Muscle of leg (tissue), 11 donors: ENCODE measurements around the gene CYP3A5. TPM values are rescaled to one million over a fixed set of nuclear protein-coding genes. Genes with fewer than 3 reads are reported as not detected.

Experiments used
- DNase-seq: peaks from one replicate; pipeline ENCODE4 v3.0.0; 2013
- H3K27ac ChIP-seq: one replicate; pipeline ENCODE4 v1.5.1; 2013; ENCODE audit warnings: mild to moderate bottlenecking, low read length, control low read depth
- H3K27me3 ChIP-seq: one replicate; pipeline ENCODE4 v1.6.1; 2013; ENCODE audit warnings: low read length; ENCODE audit not compliant: control insufficient read depth, insufficient read depth
- H3K36me3 ChIP-seq: one replicate; pipeline ENCODE4 v1.6.1; 2013; ENCODE audit warnings: low read length; ENCODE audit not compliant: control insufficient read depth, insufficient read depth
- H3K4me1 ChIP-seq: one replicate; pipeline ENCODE4 v1.6.1; 2013; ENCODE audit warnings: low read length; ENCODE audit not compliant: control insufficient read depth, insufficient read depth
- H3K4me3 ChIP-seq: one replicate; pipeline ENCODE4 v1.5.1; 2013; ENCODE audit warnings: low read length, control low read depth
- H3K9me3 ChIP-seq: replicated peaks from 2 replicates; pipeline ENCODE4 v1.6.1; 2013; ENCODE audit warnings: low read depth, low read length; ENCODE audit not compliant: control insufficient read depth
- WGBS: methylation state at CpG from one replicate; pipeline ENCODE4 v1.1.5; 2013; ENCODE audit warnings: missing lambda C conversion rate; ENCODE audit not compliant: insufficient coverage; 5-methylcytosine and 5-hydroxymethylcytosine counted together
- polyA plus RNA-seq, 8 donors: library from polyadenylated mRNA; unstranded; fragments of 120-200 nt; gene quantifications; one replicate each; pipeline versions ENCODE4 v1.2.1 to v1.2.3, GENCODE V29; 2013; ENCODE audit warnings: inconsistent platforms in 1 of 8, low replicate concordance in 1 of 8; ENCODE audit not compliant: insufficient read length in 8 of 8, insufficient read depth in 1 of 8
- total RNA-seq: library from RNA; stranded (reverse); fragments of 120-200 nt; gene quantifications from one replicate; pipeline ENCODE4 v1.2.4, GENCODE V29; 2013

Gene CYP3A5
- total and polyA plus RNA-seq, 9 donors, result 0.40 to 8.1 (median 0.83) TPM

GRCh38 chr7:99616359-99617191 is 63.2 kb downstream of the CYP3A5 start, which contains the start of gene ZSCAN25:
Gene ZSCAN25 (plus strand): TSS chr7:99616946. CDS start chr7:99619607, 2,661 bp downstream.
- peaks cover 4% of the 10 kb centered on the region for H3K4me1 ChIP-seq
- peak within 1 kb of the TSS; percentile 88 for H3K4me3 ChIP-seq
- under 1% methylated on average over 56 of the region's 60 CpGs for WGBS
- H3K27ac ChIP-seq, result peak within 1 kb of the TSS; percentile 63
- H3K36me3 ChIP-seq, result peaks cover 30% of the 10 kb centered on the region
- peak; percentile 96 for DNase-seq
- no peaks in the 10 kb centered on the region for H3K9me3 ChIP-seq
- H3K27me3 ChIP-seq, result peaks cover 3% of the 10 kb centered on the region

DNA sequence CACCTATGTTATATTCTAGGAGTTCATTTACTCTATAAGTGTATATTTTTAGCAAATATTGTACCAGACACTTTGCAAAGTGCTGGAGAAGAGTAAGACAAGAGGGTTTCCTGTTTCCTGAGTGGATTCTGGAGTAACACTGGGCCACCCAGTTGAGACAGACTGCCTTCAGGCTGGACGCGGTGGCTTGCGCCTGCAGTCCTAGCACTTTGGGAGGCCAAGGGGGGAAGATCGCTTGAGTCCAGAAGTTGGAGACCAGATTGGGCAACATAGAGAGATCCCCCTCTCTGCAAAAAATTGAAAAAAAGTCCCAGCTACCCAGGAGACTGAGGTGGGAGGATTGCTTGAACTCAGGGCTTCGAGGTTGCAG is 63.8 kb downstream of the CYP3A5 start:
- Histone ChIP-seq H3K9me3 (no peaks in the 10 kb centered on the region), H3K27ac (no peak overlapping the region), H3K27me3 (peaks cover 3% of the 10 kb centered on the region), H3K4me1 (peaks cover 4% of the 10 kb centered on the region), H3K4me3 (no peak overlapping the region), H3K36me3 (peaks cover 24% of the 10 kb centered on the region)
- WGBS, result 100% methylated on average over 2 of the region's 5 CpGs
- DNase-seq, result no peak

DNA sequence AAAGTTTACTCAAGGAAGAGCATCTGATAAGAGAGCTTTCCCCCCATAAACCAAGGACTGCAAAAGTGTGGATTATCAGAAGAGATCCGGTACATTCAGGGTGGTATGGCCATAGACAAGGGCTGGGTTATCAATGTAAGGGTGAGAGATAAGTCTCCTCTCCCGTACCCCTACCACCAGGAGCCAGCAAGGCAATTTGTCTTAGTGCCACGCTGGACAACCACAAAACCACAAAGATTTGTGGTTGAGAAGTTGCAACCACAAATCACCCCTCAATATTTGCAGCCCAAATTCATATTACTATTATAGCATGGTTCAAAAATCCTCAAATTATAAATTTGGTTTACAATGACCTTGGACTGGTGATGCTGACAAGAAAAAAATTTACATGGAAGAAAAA is 65.3 kb downstream of the CYP3A5 start:
- WGBS, result no CpG with 5 or more reads among the region's 3 CpGs
- H3K4me3 ChIP-seq, result no peak overlapping the region
- peaks cover 10% of the 10 kb centered on the region for H3K36me3 ChIP-seq
- H3K27ac ChIP-seq, result no peak overlapping the region
- peaks cover 3% of the 10 kb centered on the region for H3K27me3 ChIP-seq
- DNase-seq, result no peak
- H3K4me1 ChIP-seq, result peaks cover 4% of the 10 kb centered on the region
- no peaks in the 10 kb centered on the region for H3K9me3 ChIP-seq

- no peak for DNase-seq
- no peaks in the 10 kb centered on the region for H3K9me3 ChIP-seq
- H3K4me1 ChIP-seq, result no peaks in the 10 kb centered on the region
- no peak overlapping the region for H3K4me3 ChIP-seq
- H3K27me3 ChIP-seq, result no peaks in the 10 kb centered on the region
- no peaks in the 10 kb centered on the region for H3K36me3 ChIP-seq
- H3K27ac ChIP-seq, result no peak overlapping the region
- WGBS, result 72% methylated on average over 8 of the region's 9 CpGs
Measured at GRCh38 chr7:99607548-99607947, 72.2 kb downstream of the CYP3A5 start.

- WGBS, result 73% methylated on average over 7 of the region's 8 CpGs
- Histone ChIP-seq H3K27ac (no peak overlapping the region), H3K4me1 (no peaks in the 10 kb centered on the region), H3K27me3 (no peaks in the 10 kb centered on the region), H3K9me3 (no peaks in the 10 kb centered on the region), H3K36me3 (no peaks in the 10 kb centered on the region), H3K4me3 (no peak overlapping the region)
- DNase-seq, result no peak
Measured at GRCh38 chr7:99606531-99606930, 73.3 kb downstream of the CYP3A5 start.

DNA sequence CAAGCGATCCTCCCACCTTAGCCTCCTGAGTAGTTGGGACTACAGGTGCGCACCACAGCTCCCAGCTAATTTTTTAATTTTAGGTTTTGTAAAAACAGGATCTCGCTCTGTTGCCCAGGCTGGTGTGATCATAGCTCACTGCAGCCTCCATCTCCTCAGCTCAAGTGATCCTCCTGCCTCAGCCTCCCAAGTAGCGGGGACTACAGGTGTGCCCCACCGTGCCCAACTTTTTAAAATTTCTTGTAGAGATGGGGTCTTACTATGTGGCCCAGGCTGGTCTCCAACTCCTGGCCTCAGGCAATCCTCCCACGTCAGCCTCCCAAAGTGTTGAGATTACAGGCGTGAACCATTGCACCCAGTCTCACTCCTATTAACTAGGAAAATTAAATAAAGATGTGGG is 74.3 kb downstream of the CYP3A5 start:
- no CpG with 5 or more reads among the region's 7 CpGs for WGBS
- no peaks in the 10 kb centered on the region for H3K9me3 ChIP-seq
- H3K27me3 ChIP-seq, result no peaks in the 10 kb centered on the region
- no peak for DNase-seq
- H3K36me3 ChIP-seq, result no peaks in the 10 kb centered on the region
- H3K4me3 ChIP-seq, result no peak overlapping the region
- H3K4me1 ChIP-seq, result no peaks in the 10 kb centered on the region
- no peak overlapping the region for H3K27ac ChIP-seq

GRCh38 chr7:99601656-99602310 is 78.0 kb downstream of the CYP3A5 start:
- Histone ChIP-seq H3K4me3 (no peak overlapping the region), H3K9me3 (no peaks in the 10 kb centered on the region), H3K27ac (no peak overlapping the region), H3K36me3 (no peaks in the 10 kb centered on the region), H3K4me1 (no peaks in the 10 kb centered on the region), H3K27me3 (no peaks in the 10 kb centered on the region)
- no peak for DNase-seq
- WGBS, result 59% methylated on average over 2 of the region's 7 CpGs

GRCh38 chr7:99599836-99600235 is 80.0 kb downstream of the CYP3A5 start:
- H3K4me1 ChIP-seq, result no peaks in the 10 kb centered on the region
- H3K4me3 ChIP-seq, result no peak overlapping the region
- H3K36me3 ChIP-seq, result no peaks in the 10 kb centered on the region
- H3K27me3 ChIP-seq, result no peaks in the 10 kb centered on the region
- WGBS, result 87% methylated on average over 2 of the region's 4 CpGs
- H3K9me3 ChIP-seq, result no peaks in the 10 kb centered on the region
- H3K27ac ChIP-seq, result no peak overlapping the region
- DNase-seq, result no peak
